Epithelial cell of proximal tubule (primary cell): ENCODE measurements around the gene ST8SIA4. TPM values are rescaled to one million over a fixed set of nuclear protein-coding genes. Genes with fewer than 3 reads are reported as not detected.

ENCODE experiments used
- DNase-seq: peaks from one replicate; pipeline ENCODE4 v3.0.0-alpha.2; 2011; ENCODE audit warnings: low read depth
- H3K4me3 ChIP-seq: 2 replicates; pipeline ENCODE4 v1.5.1; 2011; ENCODE audit warnings: low read depth, mild to moderate bottlenecking, low read length
- total RNA-seq: library from RNA; depleted of rRNA; stranded (reverse); fragments of >200 nt; gene quantifications from 2 replicates; pipeline ENCODE4 v1.2.3, GENCODE V29; 2015
- TF ChIP-seq, protein P1 (sequence below): conservative IDR thresholded peaks from 2 replicates; pipeline ENCODE4 v1.5.1; 2012; ENCODE audit warnings: low read depth, mild to moderate bottlenecking, low read length

ST8SIA4 gene
- total RNA-seq, 1 donor from 2014 or later = 0.12 TPM

GRCh38 chr5:100867039-100867562 is 36.0 kb downstream of the ST8SIA4 start:
- DNase-seq = no peak
- no peak overlapping the region for H3K4me3 ChIP-seq
- TF ChIP-seq, protein P1, sequence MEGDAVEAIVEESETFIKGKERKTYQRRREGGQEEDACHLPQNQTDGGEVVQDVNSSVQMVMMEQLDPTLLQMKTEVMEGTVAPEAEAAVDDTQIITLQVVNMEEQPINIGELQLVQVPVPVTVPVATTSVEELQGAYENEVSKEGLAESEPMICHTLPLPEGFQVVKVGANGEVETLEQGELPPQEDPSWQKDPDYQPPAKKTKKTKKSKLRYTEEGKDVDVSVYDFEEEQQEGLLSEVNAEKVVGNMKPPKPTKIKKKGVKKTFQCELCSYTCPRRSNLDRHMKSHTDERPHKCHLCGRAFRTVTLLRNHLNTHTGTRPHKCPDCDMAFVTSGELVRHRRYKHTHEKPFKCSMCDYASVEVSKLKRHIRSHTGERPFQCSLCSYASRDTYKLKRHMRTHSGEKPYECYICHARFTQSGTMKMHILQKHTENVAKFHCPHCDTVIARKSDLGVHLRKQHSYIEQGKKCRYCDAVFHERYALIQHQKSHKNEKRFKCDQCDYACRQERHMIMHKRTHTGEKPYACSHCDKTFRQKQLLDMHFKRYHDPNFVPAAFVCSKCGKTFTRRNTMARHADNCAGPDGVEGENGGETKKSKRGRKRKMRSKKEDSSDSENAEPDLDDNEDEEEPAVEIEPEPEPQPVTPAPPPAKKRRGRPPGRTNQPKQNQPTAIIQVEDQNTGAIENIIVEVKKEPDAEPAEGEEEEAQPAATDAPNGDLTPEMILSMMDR = no peak

GRCh38 chr5:100864931-100865330 is 38.2 kb downstream of the ST8SIA4 start:
- TF ChIP-seq, protein P1 = no peak
- H3K4me3 ChIP-seq = no peak overlapping the region
- no peak for DNase-seq

- no peak for DNase-seq
- TF ChIP-seq, protein P1 = no peak
- no peak overlapping the region for H3K4me3 ChIP-seq
These were observed 39.3 kb downstream of the ST8SIA4 start for GRCh38 chr5:100863739-100864138.

DNA sequence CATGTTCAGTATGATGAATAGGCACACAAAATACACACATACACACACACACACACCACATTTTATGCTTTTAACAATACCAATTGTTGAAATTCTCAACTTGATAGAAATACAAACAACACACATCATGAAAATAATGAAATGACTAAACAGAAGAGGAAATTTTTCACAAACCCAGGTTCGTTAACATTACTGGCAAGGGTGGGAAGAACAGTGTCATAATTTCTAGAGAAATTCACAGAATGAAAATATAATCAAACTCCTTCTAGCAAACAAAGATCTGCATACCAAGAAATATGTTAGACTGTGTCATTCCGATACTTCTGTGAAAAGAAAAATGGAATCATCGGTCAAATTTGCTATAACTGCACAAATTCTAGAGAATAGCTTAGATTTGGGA is 41.9 kb downstream of the ST8SIA4 start:
- DNase-seq = no peak
- TF ChIP-seq, protein P1 = no peak
- no peak overlapping the region for H3K4me3 ChIP-seq

DNA sequence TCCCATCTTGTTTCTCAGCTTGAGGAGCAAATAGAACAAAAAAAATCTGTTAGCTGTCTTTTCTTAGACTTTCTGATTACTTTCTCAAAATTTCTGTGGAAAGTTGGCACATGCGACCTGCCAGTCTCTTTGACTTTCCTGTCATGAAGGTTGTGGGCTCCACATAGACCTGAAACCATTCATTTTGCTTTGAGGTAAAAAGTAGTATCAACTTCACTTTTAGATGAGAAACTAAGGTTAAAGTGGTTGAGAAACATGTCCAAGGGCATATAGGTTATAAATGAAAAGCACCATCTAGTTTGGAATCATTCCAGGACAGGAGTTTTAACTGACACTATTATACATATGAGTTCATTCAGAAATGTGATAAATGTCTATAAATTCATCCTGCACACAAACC is 42.7 kb downstream of the ST8SIA4 start:
- TF ChIP-seq, protein P1 = no peak
- DNase-seq = no peak
- H3K4me3 ChIP-seq = no peak overlapping the region

GRCh38 chr5:100858987-100859545 is 44.0 kb downstream of the ST8SIA4 start:
- no peak for DNase-seq
- no peak overlapping the region for H3K4me3 ChIP-seq
- TF ChIP-seq, protein P1 = no peak

DNA sequence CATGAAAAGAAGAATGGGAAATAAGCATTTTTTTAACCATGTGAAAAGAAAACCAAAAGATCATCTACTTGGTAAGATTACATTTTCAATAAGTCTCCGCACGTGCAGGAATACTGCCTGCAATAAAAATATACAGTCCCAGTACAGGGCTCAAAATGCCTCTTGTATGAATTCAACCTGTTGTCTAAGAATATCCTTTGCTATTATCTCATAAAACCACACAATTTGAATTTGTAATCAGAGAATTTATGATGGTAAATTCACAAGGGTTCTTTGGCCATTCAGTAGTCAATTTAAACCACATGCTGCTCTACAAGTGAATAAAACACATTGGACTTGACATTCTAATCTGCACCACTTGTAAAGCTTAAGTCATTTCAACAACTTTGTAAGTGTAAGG is 46.6 kb downstream of the ST8SIA4 start:
- no peak overlapping the region for H3K4me3 ChIP-seq
- TF ChIP-seq, protein P1 = no peak
- no peak for DNase-seq
